BLaER1 treated with 17β-estradiol and CSF1 and Interleukin-3, amounts not matched to agents 10 nM and 100 nM (cell line): ENCODE measurements around the gene RPH3AL.

Experiments
- H3K27ac ChIP-seq, 11 experiments: shearing (Covaris generic); formaldehyde crosslinking; 2 replicates each; pipeline ENCODE4 v1.8.1; 2022
- H3K27me3 ChIP-seq, 11 experiments: shearing (Covaris generic); formaldehyde crosslinking; 2 replicates each; pipeline ENCODE4 v1.8.1; 2022
- H3K36me3 ChIP-seq, 11 experiments: shearing (Covaris generic); formaldehyde crosslinking; 2 replicates each; pipeline ENCODE4 v1.8.1; 2022
- H3K4me1 ChIP-seq, 10 experiments: shearing (Covaris generic); formaldehyde crosslinking; 2 replicates each; pipeline ENCODE4 v1.8.1; 2022
- H3K4me2 ChIP-seq, 11 experiments: shearing (Covaris generic); formaldehyde crosslinking; 2 replicates each; pipeline ENCODE4 v1.8.1; 2022
- H3K4me3 ChIP-seq, 10 experiments: shearing (Covaris generic); formaldehyde crosslinking; 2 replicates each; pipeline ENCODE4 v1.8.1; 2022
- H3K9ac ChIP-seq, 11 experiments: shearing (Covaris generic); formaldehyde crosslinking; 2 replicates each; pipeline ENCODE4 v1.8.1; 2022
- H3K9me3 ChIP-seq, 11 experiments: shearing (Covaris generic); formaldehyde crosslinking; replicated peaks in 1 of 11; 2 replicates each; pipeline ENCODE4 v1.8.1; 2022
- H4K20me1 ChIP-seq, 11 experiments: shearing (Covaris generic); formaldehyde crosslinking; 2 replicates each; pipeline ENCODE4 v1.8.1; 2022
- Cebpa-rat ChIP-seq, 11 experiments: shearing (Covaris generic); IDR thresholded peaks; 2 replicates each; pipeline ENCODE4 v1.8.1; 2022

The RPH3AL gene

GRCh38 chr17:269616-270514, 82.7 kb downstream of the RPH3AL start:
- no peak for TF ChIP-seq Cebpa-rat (IDR thresholded peaks at IDR 0.05)
- H3K27me3 ChIP-seq: no peaks in the 10 kb centered on the region
- peak overlapping the region in 1 of 11 experiments; percentile 10; a peak in 1 of 22 replicates for H3K4me2 ChIP-seq
- no peak overlapping the region for H3K27ac ChIP-seq
- peaks cover 0 to 7% (median 0%) of the 10 kb centered on the region in 11 experiments; a peak in 6 of 22 replicates for H3K36me3 ChIP-seq
- H3K4me3 ChIP-seq: no peak overlapping the region
- no peak overlapping the region for H3K9ac ChIP-seq
- H3K9me3 ChIP-seq: peaks cover 0 to 4% (median 0%) of the 10 kb centered on the region in 11 experiments; a peak in 1 of 22 replicates
- peaks cover 0 to 16% (median 4%) of the 10 kb centered on the region in 10 experiments; a peak in 3 of 20 replicates for H3K4me1 ChIP-seq
- H4K20me1 ChIP-seq: no peaks in the 10 kb centered on the region

GRCh38 chr17:266701-267667, 85.6 kb downstream of the RPH3AL start:
- Histone ChIP-seq H3K9me3 (peaks cover 20 to 27% (median 25%) of the 10 kb centered on the region in 11 experiments), H3K27me3 (no peaks in the 10 kb centered on the region), H3K9ac (no peak overlapping the region), H3K36me3 (peaks cover 5 to 24% (median 20%) of the 10 kb centered on the region in 11 experiments; a peak in 15 of 22 replicates), H3K27ac (no peak overlapping the region), H3K4me1 (peaks cover 0 to 16% (median 4%) of the 10 kb centered on the region in 10 experiments; a peak in 3 of 20 replicates), H3K4me2 (no peak overlapping the region), H3K4me3 (no peak overlapping the region), H4K20me1 (no peaks in the 10 kb centered on the region)
- no peak for TF ChIP-seq Cebpa-rat (IDR thresholded peaks at IDR 0.05)

- H3K27ac ChIP-seq: no peak overlapping the region
- no peak overlapping the region for H3K9ac ChIP-seq
- H3K4me1 ChIP-seq: peaks cover 0 to 19% (median 5%) of the 10 kb centered on the region in 10 experiments; a peak in 7 of 20 replicates
- no peak for TF ChIP-seq Cebpa-rat (IDR thresholded peaks at IDR 0.05)
- H3K9me3 ChIP-seq: peaks cover 20 to 34% (median 27%) of the 10 kb centered on the region in 11 experiments
- H3K4me3 ChIP-seq: no peak overlapping the region
- H4K20me1 ChIP-seq: no peaks in the 10 kb centered on the region
- no peak overlapping the region for H3K4me2 ChIP-seq
- H3K36me3 ChIP-seq: peaks cover 5 to 24% (median 20%) of the 10 kb centered on the region in 11 experiments; a peak in 15 of 22 replicates
- H3K27me3 ChIP-seq: no peaks in the 10 kb centered on the region
Observed at GRCh38 chr17:266219-266618, 86.4 kb downstream of the RPH3AL start.

GRCh38 chr17:265718-266117, 86.9 kb downstream of the RPH3AL start:
- Histone ChIP-seq H3K27ac (no peak overlapping the region), H3K4me2 (no peak overlapping the region), H4K20me1 (peaks cover 0 to 4% (median 0%) of the 10 kb centered on the region in 11 experiments; a peak in 1 of 22 replicates), H3K4me3 (no peak overlapping the region), H3K36me3 (peaks cover 5 to 24% (median 20%) of the 10 kb centered on the region in 11 experiments; a peak in 15 of 22 replicates), H3K27me3 (no peaks in the 10 kb centered on the region), H3K4me1 (peaks cover 0 to 24% (median 10%) of the 10 kb centered on the region in 10 experiments; a peak in 13 of 20 replicates), H3K9me3 (peaks cover 20 to 35% (median 27%) of the 10 kb centered on the region in 11 experiments), H3K9ac (no peak overlapping the region)
- no peak for TF ChIP-seq Cebpa-rat (IDR thresholded peaks at IDR 0.05)

GRCh38 chr17:263773-264172, 88.8 kb downstream of the RPH3AL start:
- Histone ChIP-seq H3K9ac (no peak overlapping the region), H4K20me1 (peaks cover 0 to 4% (median 0%) of the 10 kb centered on the region in 11 experiments; a peak in 3 of 22 replicates), H3K27ac (no peak overlapping the region), H3K36me3 (peaks cover 5 to 24% (median 15%) of the 10 kb centered on the region in 11 experiments; a peak in 15 of 22 replicates), H3K27me3 (no peaks in the 10 kb centered on the region), H3K4me1 (peaks cover 0 to 32% (median 18%) of the 10 kb centered on the region in 10 experiments; a peak in 13 of 20 replicates), H3K9me3 (peaks cover 20 to 35% (median 27%) of the 10 kb centered on the region in 11 experiments), H3K4me2 (no peak overlapping the region), H3K4me3 (no peak overlapping the region)
- TF ChIP-seq Cebpa-rat (IDR thresholded peaks at IDR 0.05): no peak

- peaks cover 0 to 4% (median 0%) of the 10 kb centered on the region in 11 experiments; a peak in 3 of 22 replicates for H4K20me1 ChIP-seq
- H3K36me3 ChIP-seq: peaks cover 5 to 24% (median 15%) of the 10 kb centered on the region in 11 experiments; a peak in 15 of 22 replicates
- H3K9ac ChIP-seq: no peak overlapping the region
- H3K4me1 ChIP-seq: peaks cover under 1 to 36% (median 19%) of the 10 kb centered on the region in 10 experiments; a peak in 19 of 20 replicates
- H3K9me3 ChIP-seq: peaks cover 20 to 35% (median 27%) of the 10 kb centered on the region in 11 experiments
- TF ChIP-seq Cebpa-rat (IDR thresholded peaks at IDR 0.05): no peak
- no peak overlapping the region for H3K4me2 ChIP-seq
- H3K27ac ChIP-seq: no peak overlapping the region
- H3K27me3 ChIP-seq: no peaks in the 10 kb centered on the region
- H3K4me3 ChIP-seq: no peak overlapping the region
Observed at GRCh38 chr17:263271-263670, 89.3 kb downstream of the RPH3AL start.

GRCh38 chr17:261635-262034, 91.0 kb downstream of the RPH3AL start:
- Histone ChIP-seq H3K9me3 (peaks cover 20 to 35% (median 27%) of the 10 kb centered on the region in 11 experiments), H3K4me3 (no peak overlapping the region), H3K4me2 (no peak overlapping the region), H3K27me3 (no peaks in the 10 kb centered on the region), H4K20me1 (peaks cover 0 to 4% (median 0%) of the 10 kb centered on the region in 11 experiments; a peak in 3 of 22 replicates), H3K9ac (no peak overlapping the region), H3K36me3 (peaks cover 5 to 24% (median 15%) of the 10 kb centered on the region in 11 experiments; a peak in 15 of 22 replicates), H3K27ac (no peak overlapping the region), H3K4me1 (peaks cover 5 to 32% (median 20%) of the 10 kb centered on the region in 10 experiments; a peak in 19 of 20 replicates)
- TF ChIP-seq Cebpa-rat (IDR thresholded peaks at IDR 0.05): no peak

- H3K9me3 ChIP-seq: peaks cover 20 to 35% (median 27%) of the 10 kb centered on the region in 11 experiments
- H3K27ac ChIP-seq: no peak overlapping the region
- H4K20me1 ChIP-seq: peaks cover 0 to 4% (median 0%) of the 10 kb centered on the region in 11 experiments; a peak in 3 of 22 replicates
- H3K9ac ChIP-seq: no peak overlapping the region
- H3K4me1 ChIP-seq: peaks cover 5 to 32% (median 20%) of the 10 kb centered on the region in 10 experiments; a peak in 19 of 20 replicates
- H3K27me3 ChIP-seq: no peaks in the 10 kb centered on the region
- no peak overlapping the region for H3K4me3 ChIP-seq
- peak overlapping the region in 7 of 11 experiments; percentile 45 to 72 (median 56); a peak in 11 of 22 replicates for H3K4me2 ChIP-seq
- TF ChIP-seq Cebpa-rat (IDR thresholded peaks at IDR 0.05): no peak
- H3K36me3 ChIP-seq: peaks cover 5 to 24% (median 15%) of the 10 kb centered on the region in 11 experiments; a peak in 15 of 22 replicates
Observed at GRCh38 chr17:260944-261343, 91.7 kb downstream of the RPH3AL start.
